Stimulated activated naive CD8-positive, alpha-beta T cell treated with anti-CD3 and anti-CD28 coated beads, Interleukin-15, amount 100 ng/mL, for 72 hours (primary cell): ENCODE data around the gene MAP3K6.
"Not testable (repeated sequence)": the region's sequence is repeated elsewhere in the genome, so short reads cannot be mapped to it uniquely, and the experiment has no call there.

Source experiments
- ATAC-seq: fragments of 150-1000 bp; cut with Tn5 transposase; 2 replicates; pipeline ENCODE4 v1.10.0; 2021; ENCODE audit warnings: mild to moderate bottlenecking, moderate library complexity
- DNase-seq, 2 donors: peaks; one replicate each; pipeline ENCODE4 v3.0.0; 2021 to 2022
- H3K27ac Mint-ChIP-seq, 2 donors: one replicate each; pipeline ENCODE4 v1.8.0; 2022; ENCODE audit warnings: mild to moderate bottlenecking in 2 of 2, mixed read lengths in 2 of 2, moderate library complexity in 2 of 2
- H3K27me3 Mint-ChIP-seq: one replicate; pipeline ENCODE4 v1.8.0; 2022; ENCODE audit warnings: mixed read lengths
- H3K4me1 Mint-ChIP-seq: one replicate; pipeline ENCODE4 v1.8.0; 2022; ENCODE audit warnings: mild to moderate bottlenecking, mixed read lengths
- H3K4me3 Mint-ChIP-seq, 2 donors: one replicate each; pipeline ENCODE4 v1.8.0; 2022; ENCODE audit warnings: mild to moderate bottlenecking in 2 of 2, mixed read lengths in 2 of 2, moderate library complexity in 1 of 2
- H3K9me3 Mint-ChIP-seq, 2 donors: one replicate each; pipeline ENCODE4 v1.8.0; 2022; ENCODE audit warnings: mixed read lengths in 2 of 2

MAP3K6 gene

DNA sequence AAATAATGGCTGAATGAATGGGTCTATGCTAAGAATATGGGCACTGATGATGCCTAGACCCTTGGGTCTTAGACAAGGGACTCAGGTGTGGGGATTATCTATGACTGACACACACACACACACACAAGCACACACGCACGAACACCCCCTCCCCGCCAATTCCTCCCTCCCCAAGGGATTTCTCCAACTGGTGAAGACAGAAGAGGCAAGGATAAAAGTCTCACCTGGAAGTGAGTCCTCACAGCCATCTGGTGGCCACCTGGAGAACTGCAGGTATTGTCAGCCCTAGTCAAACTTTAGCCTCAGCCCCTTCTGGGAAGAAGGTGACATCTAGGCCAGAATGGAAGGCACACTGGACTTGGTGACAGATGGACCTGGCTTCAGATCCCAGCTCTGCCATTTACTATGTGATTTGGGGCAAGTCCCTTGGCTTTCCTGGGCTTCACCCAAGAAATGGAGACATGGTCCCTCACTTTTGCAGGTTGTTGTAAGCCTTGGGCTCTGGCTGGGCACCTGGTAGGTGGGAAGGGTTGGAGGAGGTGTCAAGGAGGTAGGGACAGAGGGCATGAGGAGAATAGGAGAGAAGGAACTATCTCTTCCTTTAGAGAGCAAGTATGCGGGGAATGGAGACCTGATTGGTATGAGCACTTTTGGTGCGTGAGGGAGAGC lies 21.7 kb upstream of the MAP3K6 start:
- no peaks in the 10 kb centered on the region for H3K27me3 Mint-ChIP-seq
- H3K27ac Mint-ChIP-seq = peak overlapping the region in 1 of 2 donors; percentile 28
- H3K4me1 Mint-ChIP-seq = peaks cover 26% of the 10 kb centered on the region
- H3K4me3 Mint-ChIP-seq = no peak overlapping the region
- ATAC-seq (no peak), DNase-seq (peak; percentile 68 to 70)
- H3K9me3 Mint-ChIP-seq = no peaks in the 10 kb centered on the region

DNA sequence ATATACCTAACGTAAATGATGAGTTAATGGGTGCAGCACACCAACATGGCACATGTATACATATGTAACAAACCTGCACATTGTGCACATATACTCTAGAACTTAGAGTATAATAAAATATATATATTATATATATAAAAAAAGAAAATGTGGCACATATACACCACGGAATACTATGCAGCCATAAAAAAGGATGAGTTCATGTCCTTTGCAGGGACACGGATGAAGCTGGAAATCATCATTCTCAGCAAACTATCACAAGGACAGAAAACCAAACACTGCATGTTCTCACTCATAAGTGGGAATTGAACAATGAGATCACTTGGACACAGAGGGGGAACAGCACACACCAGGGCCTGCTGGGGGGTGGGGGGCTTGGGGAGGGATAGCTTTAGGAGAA lies 18.0 kb upstream of the MAP3K6 start:
- peaks cover 24% of the 10 kb centered on the region for H3K27me3 Mint-ChIP-seq
- not testable (repeated sequence) for H3K4me1 Mint-ChIP-seq, H3K9me3 Mint-ChIP-seq, H3K4me3 Mint-ChIP-seq, DNase-seq, ATAC-seq, H3K27ac Mint-ChIP-seq

DNA sequence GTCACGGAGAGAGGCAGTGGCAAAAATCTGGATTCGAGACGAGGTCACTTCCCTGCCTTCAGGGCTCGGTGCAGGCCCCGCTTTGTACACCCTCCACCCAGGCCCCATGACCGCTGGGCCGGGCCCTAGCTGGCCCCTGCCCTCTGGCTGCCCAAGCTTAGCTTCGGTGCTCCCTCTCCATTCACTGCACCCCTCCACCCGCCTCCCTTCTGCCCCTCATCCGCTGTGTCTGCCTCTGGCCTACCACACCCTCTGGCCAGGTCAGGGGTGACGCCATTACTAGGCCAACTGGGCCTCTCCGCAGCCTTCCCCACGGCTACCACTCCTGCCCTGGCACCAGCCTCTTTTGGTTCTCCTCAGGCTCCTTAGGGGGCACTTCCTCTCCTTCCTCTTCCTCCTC lies 16.9 kb upstream of the MAP3K6 start:
- Mint-ChIP-seq H3K27me3 (peaks cover 24% of the 10 kb centered on the region), H3K4me1 (no peaks in the 10 kb centered on the region), H3K4me3 (no peak overlapping the region), H3K9me3 (no peaks in the 10 kb centered on the region), H3K27ac (no peak overlapping the region)
- ATAC-seq (no peak), DNase-seq (no peak)

DNA sequence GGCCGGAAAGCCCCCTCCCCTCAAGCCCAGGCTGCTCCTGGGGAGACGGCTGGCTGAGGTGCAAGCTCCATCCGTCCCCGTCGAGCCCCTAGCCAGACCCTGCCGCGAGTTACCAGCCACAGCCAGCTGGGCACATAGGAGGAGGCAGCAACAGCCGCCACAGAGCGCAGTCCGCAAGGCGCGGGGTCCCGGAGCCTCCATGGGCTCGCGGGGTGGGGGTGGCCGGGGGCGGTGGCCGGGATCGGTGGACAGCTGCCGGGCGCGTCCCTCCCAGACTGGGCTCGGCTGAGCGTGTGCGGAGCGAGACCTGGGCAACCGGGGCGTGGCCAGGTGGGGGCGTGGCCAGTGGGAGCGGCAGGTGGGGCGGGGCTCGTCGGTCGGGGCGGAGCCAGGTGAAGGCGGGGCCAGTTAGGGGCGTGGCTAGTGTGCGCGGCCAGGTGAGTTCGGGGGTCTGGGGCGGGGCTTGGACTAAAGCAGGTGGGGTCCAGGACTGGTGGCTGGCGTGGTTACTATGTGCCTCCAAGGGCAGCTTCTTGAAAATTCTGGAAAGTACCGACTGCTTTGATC lies 16.4 kb upstream of the MAP3K6 start, which contains the start of gene CD164L2:
Gene CD164L2, minus strand, starts transcription at position 295 of the 567 bp plus-strand sequence. Its CDS starts 94 bp downstream, at position 201.
- no peak within 1 kb of the TSS for H3K27ac Mint-ChIP-seq

DNA sequence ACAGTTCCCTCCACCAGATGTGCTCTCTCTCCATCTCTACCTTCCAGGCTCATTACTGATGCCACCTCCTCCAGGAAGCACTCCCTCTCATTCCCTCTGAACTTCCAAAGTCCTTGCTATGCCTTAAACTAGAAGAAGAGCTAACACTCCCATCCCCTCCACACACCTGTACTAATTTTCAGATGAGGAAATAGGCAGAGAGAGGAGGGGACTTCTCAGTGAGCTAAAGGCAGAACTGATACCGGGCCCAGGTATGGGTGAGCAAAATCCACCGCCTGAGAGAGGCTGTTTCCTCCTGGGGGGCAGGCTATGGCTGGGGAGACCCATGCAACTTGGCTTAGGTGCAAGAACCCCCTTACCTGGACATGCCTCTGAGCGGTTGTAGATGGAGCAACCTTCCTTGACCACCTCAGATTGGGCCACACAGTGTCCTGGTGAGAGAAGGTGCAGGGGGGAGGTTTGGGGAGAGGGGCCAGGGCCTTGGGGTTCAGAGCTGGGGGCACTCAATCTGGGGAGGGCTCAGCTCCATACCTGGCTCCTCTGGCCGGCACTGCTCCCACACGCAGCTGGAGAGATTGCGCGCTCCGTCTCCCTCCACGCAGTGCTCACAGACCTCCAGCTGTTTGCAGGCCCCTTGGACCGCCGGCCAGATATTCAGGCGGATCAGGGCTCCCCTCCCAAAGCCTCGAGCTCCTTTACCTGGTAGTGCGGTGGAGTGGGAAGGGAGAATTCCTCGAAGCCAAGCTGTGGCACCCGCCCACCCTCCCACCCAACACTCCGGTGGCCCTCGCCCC lies 15.4 kb upstream of the MAP3K6 start:
- Mint-ChIP-seq H3K27me3 (peaks cover 24% of the 10 kb centered on the region), H3K9me3 (no peaks in the 10 kb centered on the region), H3K4me3 (no peak overlapping the region), H3K27ac (no peak overlapping the region), H3K4me1 (no peaks in the 10 kb centered on the region)
- ATAC-seq (peak; percentile 26), DNase-seq (no peak)

More for the DNA sequence above, 16.4 kb upstream of the MAP3K6 start, which contains the start of gene CD164L2:
- peak; percentile 27 for ATAC-seq
- no peak for DNase-seq
- no peaks in the 10 kb centered on the region for H3K4me1 Mint-ChIP-seq
- no peak within 1 kb of the TSS for H3K4me3 Mint-ChIP-seq
- no peaks in the 10 kb centered on the region for H3K9me3 Mint-ChIP-seq
- peaks cover 24% of the 10 kb centered on the region for H3K27me3 Mint-ChIP-seq

DNA sequence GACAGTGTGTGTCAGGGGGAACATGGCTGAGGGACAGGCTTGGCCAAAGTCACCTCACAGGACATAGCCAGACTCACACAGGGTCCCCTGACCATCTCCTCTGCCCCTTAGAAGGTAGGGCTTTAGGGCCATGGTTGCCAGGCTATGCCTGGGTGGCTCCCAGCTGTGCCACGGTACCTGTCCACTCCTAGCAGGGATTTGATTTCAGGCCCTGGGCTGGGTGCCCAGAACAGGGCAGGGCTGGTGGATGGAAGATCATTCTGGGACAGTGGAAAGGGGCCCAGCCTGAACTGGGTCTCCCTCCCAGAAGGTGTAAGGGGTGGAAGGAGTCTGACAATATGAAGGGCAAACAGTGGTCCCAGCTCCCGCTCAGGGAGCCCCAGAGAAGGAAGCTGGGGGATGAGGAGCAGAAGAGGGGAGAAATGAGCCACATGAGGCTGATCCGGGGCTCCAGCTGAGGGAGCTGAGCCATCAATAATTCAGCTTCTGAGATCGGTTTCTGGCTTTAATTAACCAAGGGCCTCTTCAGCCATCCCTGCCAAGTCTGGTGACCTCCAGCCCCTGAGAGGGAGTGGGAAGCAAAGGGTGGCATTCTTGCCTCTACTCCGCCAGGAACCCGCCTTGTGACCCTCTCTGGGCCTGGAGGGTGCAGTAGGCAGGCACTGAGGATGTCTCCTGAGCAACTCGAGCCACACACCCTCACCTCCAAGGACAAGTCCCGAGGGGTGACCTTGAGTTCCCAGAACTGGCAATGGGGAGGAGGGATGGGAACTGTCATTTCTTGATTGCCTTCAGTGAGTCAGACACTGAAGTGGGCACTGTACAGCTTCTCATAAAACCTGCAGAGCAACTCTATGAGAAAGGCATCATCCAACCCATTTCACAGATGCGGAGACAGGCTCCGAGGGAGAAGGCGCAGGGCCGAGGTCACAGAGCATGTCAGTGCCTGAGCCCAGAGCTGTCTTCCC lies 14.3 kb upstream of the MAP3K6 start:
- Mint-ChIP-seq H3K4me3 (no peak overlapping the region), H3K9me3 (no peaks in the 10 kb centered on the region), H3K27me3 (peaks cover 24% of the 10 kb centered on the region), H3K4me1 (no peaks in the 10 kb centered on the region), H3K27ac (peak overlapping the region in 1 of 2 donors; percentile 66)
- no peak for ATAC-seq
- DNase-seq = no peak

DNA sequence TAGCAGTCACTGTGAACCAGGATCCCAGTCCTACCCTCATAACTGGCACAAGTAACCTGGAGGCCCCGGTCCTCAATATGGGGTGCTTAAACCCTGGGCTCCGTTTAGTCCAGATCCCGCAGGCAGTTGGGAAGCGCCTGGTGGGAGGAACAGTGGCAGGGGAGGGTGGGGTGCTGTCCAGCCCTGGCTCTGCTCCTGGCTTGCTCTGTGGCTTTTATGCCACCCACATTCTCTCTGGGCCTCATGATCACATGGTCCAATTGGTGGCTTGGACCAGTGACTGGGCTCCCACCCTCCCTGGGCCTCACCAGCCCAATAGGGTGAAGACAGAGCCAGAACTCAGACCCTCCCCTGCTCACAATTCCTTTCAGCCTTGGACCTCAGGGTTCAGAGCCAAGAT lies 13.5 kb upstream of the MAP3K6 start:
- H3K4me1 Mint-ChIP-seq = no peaks in the 10 kb centered on the region
- peaks cover 24% of the 10 kb centered on the region for H3K27me3 Mint-ChIP-seq
- ATAC-seq (no peak), DNase-seq (no peak)
- no peak overlapping the region for H3K4me3 Mint-ChIP-seq
- H3K27ac Mint-ChIP-seq = no peak overlapping the region
- H3K9me3 Mint-ChIP-seq = no peaks in the 10 kb centered on the region

DNA sequence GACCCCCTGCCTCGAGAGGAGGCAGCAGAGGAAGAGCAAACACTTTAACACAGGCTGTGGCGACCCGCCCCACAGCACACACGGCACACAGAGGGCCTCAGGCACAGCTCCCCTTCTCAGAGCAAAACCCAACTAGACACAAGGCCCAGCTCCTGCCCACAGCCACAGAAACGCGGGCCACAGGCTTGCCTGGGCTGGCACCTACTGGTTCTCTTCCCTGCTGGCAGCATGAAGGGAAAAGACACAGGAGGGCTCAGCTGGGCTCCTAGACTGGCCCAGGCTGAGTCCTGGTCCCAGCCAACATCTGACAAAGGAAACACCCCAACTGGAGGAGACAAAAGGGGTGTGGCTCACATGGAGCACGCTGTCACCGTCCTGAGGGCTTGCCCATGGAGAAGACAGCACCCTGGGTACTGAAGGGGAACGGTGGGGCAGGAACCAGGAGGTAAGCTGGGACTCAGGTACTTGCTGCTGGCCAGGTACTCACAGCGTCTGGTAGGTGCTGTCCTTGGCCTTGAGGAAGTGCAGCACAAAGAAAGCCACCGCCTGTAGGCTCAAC lies 12.9 kb upstream of the MAP3K6 start:
- ATAC-seq (no peak), DNase-seq (no peak)
- H3K4me1 Mint-ChIP-seq = no peaks in the 10 kb centered on the region
- no peak overlapping the region for H3K27ac Mint-ChIP-seq
- no peaks in the 10 kb centered on the region for H3K9me3 Mint-ChIP-seq
- peaks cover 24% of the 10 kb centered on the region for H3K27me3 Mint-ChIP-seq
- no peak overlapping the region for H3K4me3 Mint-ChIP-seq

DNA sequence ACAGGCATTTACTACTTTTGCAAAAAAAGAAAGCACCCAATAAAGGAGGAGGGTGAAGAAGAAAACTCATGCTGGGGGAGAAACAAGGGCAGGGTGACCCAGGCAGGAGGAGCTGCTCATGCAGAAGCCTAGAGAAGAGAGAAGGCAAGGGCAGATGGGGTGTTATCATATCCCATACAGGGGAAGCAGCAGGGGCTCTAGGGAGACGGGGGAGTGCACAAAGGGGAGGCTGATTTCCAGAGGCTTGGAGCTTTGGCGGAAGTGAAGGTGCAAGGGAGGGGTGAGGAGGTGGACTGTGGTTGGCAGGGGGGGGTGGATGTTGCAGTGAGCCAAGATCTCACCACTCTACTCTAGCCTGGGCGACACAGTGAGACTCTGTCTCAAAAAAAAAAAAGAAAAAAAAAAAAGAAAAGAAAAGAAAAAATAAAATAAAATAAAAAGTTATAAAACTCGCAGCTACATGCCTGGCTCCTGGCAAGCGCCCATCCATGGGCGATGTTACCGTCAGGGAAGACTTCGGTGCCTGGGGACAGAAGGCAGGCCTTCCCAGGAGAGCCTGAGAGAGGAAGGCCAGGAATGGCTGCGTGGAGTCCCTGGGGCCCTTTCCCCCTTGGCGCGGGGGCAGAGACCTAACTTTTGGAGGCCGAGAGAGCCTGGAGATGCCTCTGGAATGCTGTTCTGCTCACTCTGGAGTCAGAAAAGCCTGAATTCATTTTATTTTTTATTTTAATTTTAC lies 11.2 kb upstream of the MAP3K6 start:
- peaks cover 23% of the 10 kb centered on the region for H3K27me3 Mint-ChIP-seq
- H3K4me1 Mint-ChIP-seq = no peaks in the 10 kb centered on the region
- no peak overlapping the region for H3K27ac Mint-ChIP-seq
- H3K9me3 Mint-ChIP-seq = no peaks in the 10 kb centered on the region
- no peak for ATAC-seq
- DNase-seq = no peak
- H3K4me3 Mint-ChIP-seq = no peak overlapping the region

DNA sequence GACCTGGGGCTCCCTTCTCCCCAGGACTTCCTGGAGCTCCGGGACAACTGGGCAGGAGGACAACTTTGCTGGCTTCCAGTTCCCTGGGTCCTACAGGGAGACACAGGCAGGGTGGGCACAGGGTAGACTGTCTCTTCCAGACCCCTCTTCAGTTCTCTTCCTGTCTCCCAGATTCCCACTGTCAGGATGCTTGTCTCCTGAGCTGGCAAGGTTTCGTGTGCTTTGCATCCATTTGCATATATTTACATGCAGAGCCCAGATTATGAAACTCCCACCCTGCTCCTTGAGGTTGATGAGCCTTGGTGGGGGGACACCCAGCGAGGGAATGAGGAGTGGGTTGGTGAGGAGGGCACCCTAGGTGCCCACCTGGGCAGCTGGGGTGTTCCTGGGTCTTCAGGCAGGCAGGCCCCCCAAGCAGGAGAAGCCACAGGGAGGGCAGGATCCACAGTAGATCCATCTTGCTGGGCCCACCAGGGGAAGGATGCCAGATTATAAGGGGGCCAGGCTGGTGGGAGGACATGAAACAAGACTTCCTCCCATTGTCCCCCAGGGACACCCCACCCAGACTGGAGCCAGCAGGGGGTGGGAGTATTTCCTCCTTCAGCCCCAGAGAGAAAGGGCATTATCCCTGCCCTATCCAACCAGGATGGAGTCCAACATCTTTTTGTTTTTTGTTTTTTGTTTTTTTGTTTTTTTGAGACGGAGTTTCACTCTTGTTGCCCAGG lies 7.8 kb upstream of the MAP3K6 start, which contains the start of gene FCN3:
Gene FCN3, minus strand, starts transcription at position 463 of the 725 bp plus-strand sequence. Its CDS starts 6 bp downstream, at position 457.
- ATAC-seq = no peak
- DNase-seq = no peak
- H3K27ac Mint-ChIP-seq = peak within 1 kb of the TSS in 1 of 2 donors; percentile 28
- no peaks in the 10 kb centered on the region for H3K27me3 Mint-ChIP-seq
- H3K9me3 Mint-ChIP-seq = no peaks in the 10 kb centered on the region
- H3K4me1 Mint-ChIP-seq = peaks cover 5% of the 10 kb centered on the region
- no peak within 1 kb of the TSS for H3K4me3 Mint-ChIP-seq

DNA sequence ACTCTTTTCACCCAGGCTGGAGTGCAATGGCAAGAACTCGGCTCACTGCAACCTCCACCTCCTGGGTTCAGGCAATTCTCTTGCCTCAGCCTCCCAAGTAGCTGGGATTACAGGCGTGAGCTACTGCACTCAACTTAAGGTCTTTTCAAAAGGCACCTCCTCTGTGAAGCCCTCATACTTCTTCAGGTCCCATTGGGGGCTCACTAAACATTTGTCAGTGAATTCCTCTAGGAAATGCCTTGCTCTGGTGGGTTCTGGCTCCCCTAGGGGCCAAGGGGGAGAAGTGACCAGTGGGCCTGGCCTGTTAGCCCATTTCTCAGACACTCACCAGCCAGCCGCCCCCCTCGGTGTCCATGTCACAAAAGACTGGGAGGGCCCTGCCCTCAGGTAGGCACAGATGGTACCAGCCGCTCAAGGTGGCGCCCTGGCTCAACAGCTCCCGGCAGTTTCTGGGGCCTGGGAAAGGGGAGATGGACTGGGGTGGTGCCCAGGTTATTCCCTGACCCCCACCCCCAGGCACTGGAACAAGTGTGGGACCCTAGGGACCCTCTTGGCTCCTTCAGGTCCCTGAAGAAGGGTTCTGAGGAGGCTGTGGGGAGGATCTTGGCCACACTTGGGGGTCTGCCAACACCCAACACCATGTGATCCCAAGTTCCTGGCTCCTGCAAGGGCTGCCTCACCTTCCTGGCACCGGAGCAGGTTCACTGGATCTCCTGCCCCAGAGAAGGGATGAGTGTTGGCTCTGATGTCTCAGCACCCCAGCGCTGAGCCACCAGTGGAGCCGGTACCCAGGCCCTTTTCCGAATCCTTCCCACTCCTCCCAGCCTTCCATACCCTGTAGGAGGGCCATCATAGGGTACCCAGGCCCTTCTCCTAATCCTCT lies 6.3 kb upstream of the MAP3K6 start:
- peaks cover 13% of the 10 kb centered on the region for H3K4me1 Mint-ChIP-seq
- no peak for ATAC-seq
- DNase-seq = no peak
- no peaks in the 10 kb centered on the region for H3K27me3 Mint-ChIP-seq
- no peak overlapping the region for H3K27ac Mint-ChIP-seq
- H3K9me3 Mint-ChIP-seq = no peaks in the 10 kb centered on the region
- no peak overlapping the region for H3K4me3 Mint-ChIP-seq

DNA sequence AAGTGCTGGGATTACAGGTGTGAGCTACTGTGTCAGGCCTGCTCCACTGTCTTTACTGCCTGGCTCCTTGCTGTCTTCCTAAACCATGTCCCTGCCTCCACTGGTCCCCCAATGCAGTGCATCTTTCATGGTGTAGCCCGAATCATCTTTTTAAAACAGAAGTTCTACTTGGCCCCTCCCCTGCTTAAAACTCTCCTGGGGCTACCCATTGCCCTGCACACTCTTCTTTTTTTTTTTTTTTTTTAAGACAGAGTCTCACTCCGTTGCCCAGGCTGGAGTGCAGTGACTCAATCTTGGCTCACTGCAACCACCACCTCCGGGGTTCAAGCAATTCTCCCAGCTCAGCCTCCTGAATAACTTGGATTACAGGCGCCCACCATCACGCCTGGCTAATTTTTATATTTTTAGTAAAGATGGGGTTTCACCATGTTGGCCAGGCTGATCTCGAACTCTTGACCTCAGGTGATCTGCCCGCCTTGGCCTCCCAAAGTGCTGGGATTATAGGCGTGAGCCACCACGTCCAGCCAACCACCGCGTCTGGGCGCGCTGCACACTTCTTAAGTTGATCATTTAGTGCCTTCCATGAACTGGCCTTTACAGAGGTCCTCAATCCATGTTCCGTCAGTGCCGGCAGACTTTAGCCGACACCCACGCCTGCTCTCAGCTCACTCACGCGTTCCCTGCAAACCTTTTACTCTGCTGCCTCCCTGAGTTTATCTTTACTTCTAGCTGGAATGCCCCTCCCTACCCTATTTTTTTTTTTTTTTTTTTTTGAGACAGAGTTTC lies 5.5 kb upstream of the MAP3K6 start:
- Mint-ChIP-seq H3K27ac (no peak overlapping the region), H3K9me3 (no peaks in the 10 kb centered on the region), H3K4me3 (no peak overlapping the region), H3K27me3 (no peaks in the 10 kb centered on the region), H3K4me1 (peaks cover 18% of the 10 kb centered on the region)
- DNase-seq (no peak), ATAC-seq (no peak)
